ENCODE data around the gene KPNA3. TPM values are rescaled to one million over a fixed set of nuclear protein-coding genes. Genes with fewer than 3 reads are reported as not detected.

KPNA3 gene, protein sequence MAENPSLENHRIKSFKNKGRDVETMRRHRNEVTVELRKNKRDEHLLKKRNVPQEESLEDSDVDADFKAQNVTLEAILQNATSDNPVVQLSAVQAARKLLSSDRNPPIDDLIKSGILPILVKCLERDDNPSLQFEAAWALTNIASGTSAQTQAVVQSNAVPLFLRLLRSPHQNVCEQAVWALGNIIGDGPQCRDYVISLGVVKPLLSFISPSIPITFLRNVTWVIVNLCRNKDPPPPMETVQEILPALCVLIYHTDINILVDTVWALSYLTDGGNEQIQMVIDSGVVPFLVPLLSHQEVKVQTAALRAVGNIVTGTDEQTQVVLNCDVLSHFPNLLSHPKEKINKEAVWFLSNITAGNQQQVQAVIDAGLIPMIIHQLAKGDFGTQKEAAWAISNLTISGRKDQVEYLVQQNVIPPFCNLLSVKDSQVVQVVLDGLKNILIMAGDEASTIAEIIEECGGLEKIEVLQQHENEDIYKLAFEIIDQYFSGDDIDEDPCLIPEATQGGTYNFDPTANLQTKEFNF
- total RNA-seq = 10 to 100 TPM; 35.3 to 47.9 TPM

DNA sequence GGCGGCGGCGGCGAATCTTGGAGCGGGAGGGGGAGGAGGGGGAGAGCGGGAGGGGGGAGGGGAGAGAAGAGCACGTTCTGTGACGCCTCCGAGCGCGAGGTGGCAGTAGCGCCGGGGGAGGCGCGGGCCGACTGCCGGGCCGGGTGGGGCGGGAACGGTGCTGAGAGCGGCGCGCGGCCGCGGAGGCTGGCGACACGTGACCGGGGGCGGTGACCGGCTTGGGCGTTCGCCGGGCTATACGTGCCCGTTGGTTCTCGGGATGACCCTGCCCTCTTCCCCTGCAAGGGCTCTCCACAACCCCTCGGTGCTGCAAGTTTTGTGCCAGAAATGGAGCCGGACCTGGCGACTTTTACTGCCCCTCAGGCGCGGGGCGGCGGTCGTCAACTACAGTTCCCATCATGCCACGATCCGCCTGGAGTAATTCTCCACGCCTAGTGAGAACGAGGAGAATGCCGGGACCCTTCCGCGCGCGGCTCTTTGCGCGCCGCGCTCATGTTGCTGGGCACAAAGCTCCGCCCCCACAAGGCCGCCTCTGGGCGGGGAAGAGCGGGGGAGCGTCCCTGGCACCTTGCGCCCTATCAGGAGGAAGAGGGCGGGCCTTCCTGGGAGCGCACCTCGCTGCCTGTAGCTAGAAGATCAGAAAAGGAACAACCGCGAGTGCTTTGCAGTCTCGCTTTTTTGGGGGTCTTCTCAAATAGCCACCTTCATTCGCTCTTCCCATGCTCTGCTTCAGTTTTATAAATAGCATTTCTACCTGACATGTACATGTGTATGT, at the start of gene KPNA3:
KPNA3 (minus strand) TSS at position 133 of the 775 bp plus-strand sequence. CDS start 176 bp downstream, outside the sequence.
- Mint-ChIP-seq H3K27ac (peak within 1 kb of the TSS; percentile 96), H3K36me3 (peaks cover 19% of the 10 kb centered on the region), H3K4me1 (peaks cover 30% of the 10 kb centered on the region), H3K4me3 (peak within 1 kb of the TSS; percentile 83), H3K27me3 (peaks cover 3% of the 10 kb centered on the region), H3K9me3 (ENCODE audit: low read depth) (no peaks in the 10 kb centered on the region)
- CTCF ChIA-PET = interaction anchor here (0.7 to 1.8 kb wide), 8 partner anchors 10 to 296 kb away, joined by 3 to 6 read pairs (median 3); partner anchors contain the start of gene SPRYD7
- DNase-seq (peak; percentile 97), ATAC-seq (peak; percentile 93)

- CTCF ChIA-PET = no interaction called here
- Mint-ChIP-seq H3K27ac (no peak overlapping the region), H3K27me3 (no peaks in the 10 kb centered on the region), H3K9me3 (ENCODE audit: low read depth) (no peaks in the 10 kb centered on the region), H3K4me1 (no peaks in the 10 kb centered on the region), H3K4me3 (no peak overlapping the region), H3K36me3 (no peaks in the 10 kb centered on the region)
- no peak for ATAC-seq
- DNase-seq = no peak
These were observed 49.5 kb upstream of the KPNA3 start for GRCh38 chr13:49841964-49842363.

- CTCF ChIA-PET = no interaction called here
- Mint-ChIP-seq H3K36me3 (no peaks in the 10 kb centered on the region), H3K4me1 (no peaks in the 10 kb centered on the region), H3K27ac (no peak overlapping the region), H3K27me3 (no peaks in the 10 kb centered on the region), H3K4me3 (no peak overlapping the region), H3K9me3 (ENCODE audit: low read depth) (no peaks in the 10 kb centered on the region)
- ATAC-seq (no peak), DNase-seq (no peak)
These were observed 48.2 kb upstream of the KPNA3 start for GRCh38 chr13:49840675-49841074.

DNA sequence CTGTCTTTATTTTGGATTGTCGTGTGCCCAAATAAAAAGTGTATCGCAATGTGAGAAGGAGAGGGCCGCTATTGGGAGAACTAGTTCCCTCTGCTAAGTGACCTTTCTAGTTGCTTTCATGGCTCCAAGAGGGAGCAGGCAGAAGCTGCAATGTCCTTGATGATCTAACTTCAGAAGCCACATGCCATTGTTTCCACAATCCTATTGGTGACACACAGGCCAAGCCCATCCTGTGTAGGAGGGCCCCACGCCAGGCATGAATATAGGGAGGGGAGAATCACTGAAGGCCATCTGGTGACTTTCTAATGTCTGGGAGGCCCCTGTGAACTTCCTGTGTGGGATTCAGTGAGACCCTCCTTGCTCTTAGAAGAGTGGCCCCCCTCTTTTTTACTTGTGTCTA, 47.8 kb upstream of the KPNA3 start:
- Mint-ChIP-seq H3K4me3 (no peak overlapping the region), H3K9me3 (ENCODE audit: low read depth) (no peaks in the 10 kb centered on the region), H3K27me3 (no peaks in the 10 kb centered on the region), H3K27ac (no peak overlapping the region), H3K36me3 (no peaks in the 10 kb centered on the region), H3K4me1 (no peaks in the 10 kb centered on the region)
- CTCF ChIA-PET = no interaction called here
- DNase-seq = no peak
- ATAC-seq = no peak

DNA sequence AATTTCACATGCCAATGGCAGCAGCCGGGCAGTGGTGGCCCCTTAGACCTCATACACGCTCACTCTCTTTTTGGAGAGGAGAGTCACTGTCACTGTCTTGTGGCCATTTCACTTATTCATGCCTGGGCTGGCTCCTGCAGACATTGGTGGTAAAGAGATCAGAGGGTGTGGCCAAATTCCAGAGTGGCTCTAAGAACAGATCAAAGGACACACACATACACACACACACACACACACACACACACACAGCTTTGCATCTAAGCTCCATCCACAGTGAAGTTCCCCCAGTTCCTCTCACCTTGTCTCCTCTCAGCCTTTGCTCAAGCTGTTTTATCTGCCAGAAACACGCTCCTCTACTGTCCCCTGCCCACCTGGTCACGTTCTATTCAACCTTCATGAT, 46.5 kb upstream of the KPNA3 start:
- Mint-ChIP-seq H3K9me3 (ENCODE audit: low read depth) (no peaks in the 10 kb centered on the region), H3K4me3 (no peak overlapping the region), H3K36me3 (no peaks in the 10 kb centered on the region), H3K27me3 (no peaks in the 10 kb centered on the region), H3K4me1 (no peaks in the 10 kb centered on the region), H3K27ac (no peak overlapping the region)
- CTCF ChIA-PET = no interaction called here
- DNase-seq (no peak), ATAC-seq (no peak)

- DNase-seq = no peak
- no peaks in the 10 kb centered on the region for H3K4me1 Mint-ChIP-seq
- H3K27me3 Mint-ChIP-seq = peaks cover 6% of the 10 kb centered on the region
- H3K4me3 Mint-ChIP-seq = no peak overlapping the region
- ATAC-seq = no peak
- no peak overlapping the region for H3K27ac Mint-ChIP-seq
- no peaks in the 10 kb centered on the region for H3K9me3 Mint-ChIP-seq (ENCODE audit: low read depth)
- no peaks in the 10 kb centered on the region for H3K36me3 Mint-ChIP-seq
- CTCF ChIA-PET = no interaction called here
These were observed 44.0 kb upstream of the KPNA3 start for GRCh38 chr13:49836516-49836915.

- Mint-ChIP-seq H3K9me3 (ENCODE audit: low read depth) (peaks cover 4% of the 10 kb centered on the region), H3K27ac (no peak overlapping the region), H3K27me3 (peaks cover 10% of the 10 kb centered on the region), H3K36me3 (peaks cover 2% of the 10 kb centered on the region), H3K4me3 (no peak overlapping the region), H3K4me1 (no peaks in the 10 kb centered on the region)
- no peak for DNase-seq
- ATAC-seq = no peak
- CTCF ChIA-PET = no interaction called here
These were observed 40.9 kb upstream of the KPNA3 start for GRCh38 chr13:49833402-49833801.

DNA sequence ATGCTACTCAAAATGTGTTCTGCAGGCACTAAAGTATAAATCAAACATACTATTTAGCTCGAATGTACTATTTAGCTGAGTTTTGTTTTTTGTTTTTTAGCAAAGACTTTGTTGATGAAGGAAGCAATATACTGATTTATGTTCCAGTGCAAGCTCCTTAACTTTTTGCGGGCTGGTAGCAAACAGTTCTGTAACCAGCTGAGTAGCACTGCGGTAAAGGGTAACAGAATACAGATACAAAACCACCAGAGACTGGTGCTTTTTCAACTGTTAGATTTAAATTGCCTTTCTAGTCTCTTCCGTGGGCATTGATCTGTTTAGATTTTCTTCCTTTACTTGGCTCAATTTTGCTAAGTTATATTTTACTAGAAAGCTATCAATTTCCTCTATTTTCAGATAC, 39.0 kb upstream of the KPNA3 start:
- Mint-ChIP-seq H3K36me3 (peaks cover 2% of the 10 kb centered on the region), H3K4me1 (no peaks in the 10 kb centered on the region), H3K9me3 (ENCODE audit: low read depth) (peaks cover 4% of the 10 kb centered on the region), H3K4me3 (no peak overlapping the region), H3K27me3 (peaks cover 10% of the 10 kb centered on the region), H3K27ac (no peak overlapping the region)
- no peak for DNase-seq
- no peak for ATAC-seq
- CTCF ChIA-PET = no interaction called here

DNA sequence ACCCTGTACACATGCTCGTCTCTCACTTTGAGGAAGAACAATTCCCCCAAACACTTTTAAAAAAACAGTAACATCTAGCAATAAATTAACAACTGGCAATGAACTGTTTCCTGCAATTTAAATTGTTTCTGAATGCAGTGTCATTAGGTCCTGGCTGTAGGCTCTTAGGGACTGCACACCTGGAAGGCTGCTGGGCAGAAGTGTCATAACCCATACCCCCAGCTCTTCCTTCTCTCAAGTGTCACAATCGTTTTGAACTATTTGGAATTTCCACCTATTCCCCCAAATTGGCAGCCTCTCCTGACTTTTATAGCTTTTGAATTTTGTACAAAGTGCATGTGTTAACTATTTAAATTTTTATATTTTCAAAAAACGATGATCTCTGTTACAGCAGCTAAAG, 38.2 kb upstream of the KPNA3 start:
- no peak for ATAC-seq
- H3K27me3 Mint-ChIP-seq = peaks cover 10% of the 10 kb centered on the region
- no peak overlapping the region for H3K27ac Mint-ChIP-seq
- peaks cover 4% of the 10 kb centered on the region for H3K9me3 Mint-ChIP-seq (ENCODE audit: low read depth)
- H3K4me3 Mint-ChIP-seq = no peak overlapping the region
- CTCF ChIA-PET = no interaction called here
- no peak for DNase-seq
- H3K36me3 Mint-ChIP-seq = peaks cover 2% of the 10 kb centered on the region
- H3K4me1 Mint-ChIP-seq = no peaks in the 10 kb centered on the region

GRCh38 chr13:49829715-49830114, 37.2 kb upstream of the KPNA3 start:
- Mint-ChIP-seq H3K4me1 (no peaks in the 10 kb centered on the region), H3K27ac (no peak overlapping the region), H3K4me3 (no peak overlapping the region), H3K27me3 (peaks cover 13% of the 10 kb centered on the region), H3K36me3 (peaks cover 2% of the 10 kb centered on the region), H3K9me3 (ENCODE audit: low read depth) (peaks cover 4% of the 10 kb centered on the region)
- CTCF ChIA-PET = no interaction called here
- no peak for ATAC-seq
- no peak for DNase-seq

DNA sequence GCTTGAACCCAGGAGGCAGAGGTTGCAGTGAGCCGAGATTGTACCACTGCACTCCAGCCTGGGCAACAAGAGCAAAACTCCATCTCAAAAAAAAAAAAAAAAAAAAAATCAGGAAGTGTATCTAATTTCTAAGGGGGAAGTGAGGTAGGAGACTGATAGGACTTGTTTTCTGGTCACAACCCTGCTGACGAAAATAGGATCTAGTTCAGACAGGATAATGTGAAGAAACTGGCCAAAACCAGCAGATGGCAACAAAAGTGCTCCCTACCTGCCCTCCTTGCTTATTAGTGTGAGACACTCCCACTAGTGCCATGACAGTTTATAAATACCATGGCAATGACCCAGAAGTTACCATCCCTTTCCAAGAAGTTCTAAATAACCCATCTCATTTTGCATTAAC, 36.0 kb upstream of the KPNA3 start:
- Mint-ChIP-seq H3K27me3 (peaks cover 18% of the 10 kb centered on the region), H3K27ac (no peak overlapping the region), H3K36me3 (peaks cover 2% of the 10 kb centered on the region), H3K9me3 (ENCODE audit: low read depth) (peaks cover 4% of the 10 kb centered on the region), H3K4me3 (no peak overlapping the region), H3K4me1 (no peaks in the 10 kb centered on the region)
- CTCF ChIA-PET = no interaction called here
- ATAC-seq = no peak
- no peak for DNase-seq

DNA sequence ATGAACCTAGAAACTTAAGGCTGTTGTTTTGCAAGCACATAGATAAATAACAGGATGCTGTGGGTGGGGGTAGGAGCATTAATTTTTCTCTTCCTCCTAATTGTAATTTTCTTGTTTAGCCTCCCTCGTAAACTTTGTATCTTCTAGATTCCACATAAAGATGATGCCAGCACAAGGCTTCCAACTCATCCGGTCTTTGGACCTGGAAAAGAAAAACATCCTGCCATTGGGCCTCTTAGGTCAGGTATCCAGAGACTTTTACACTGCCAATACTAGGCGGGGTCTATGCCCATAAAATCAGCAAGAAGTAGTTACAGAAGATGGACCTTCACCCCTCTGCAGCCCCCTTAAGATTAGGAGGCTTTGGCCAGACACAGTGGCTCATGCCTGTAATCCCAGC, 35.4 kb upstream of the KPNA3 start:
- H3K4me3 Mint-ChIP-seq = no peak overlapping the region
- H3K27me3 Mint-ChIP-seq = peaks cover 18% of the 10 kb centered on the region
- peaks cover 2% of the 10 kb centered on the region for H3K36me3 Mint-ChIP-seq
- H3K9me3 Mint-ChIP-seq (ENCODE audit: low read depth) = peaks cover 4% of the 10 kb centered on the region
- DNase-seq = no peak
- ATAC-seq = no peak
- no peaks in the 10 kb centered on the region for H3K4me1 Mint-ChIP-seq
- H3K27ac Mint-ChIP-seq = no peak overlapping the region
- CTCF ChIA-PET = no interaction called here

DNA sequence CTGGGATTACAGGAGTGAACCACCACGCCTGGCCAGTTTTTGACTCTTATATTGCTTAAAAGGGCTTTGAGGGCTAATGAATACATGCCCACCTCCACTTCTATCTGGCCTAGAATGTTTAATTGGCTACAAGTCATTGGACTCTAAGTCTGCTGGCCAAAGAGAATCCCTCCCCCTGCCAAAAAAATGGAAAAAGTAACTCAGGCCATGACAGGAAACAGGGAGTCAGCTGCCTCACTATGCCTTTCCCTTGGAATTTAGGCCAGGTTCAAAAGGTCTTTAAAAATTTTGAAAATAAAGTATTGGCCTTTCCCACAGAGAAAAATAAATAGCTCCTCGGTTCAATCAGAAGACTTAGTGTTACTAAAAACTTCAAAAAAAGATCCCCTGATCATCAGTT, 34.9 kb upstream of the KPNA3 start:
- Mint-ChIP-seq H3K4me1 (no peaks in the 10 kb centered on the region), H3K27ac (no peak overlapping the region), H3K27me3 (peaks cover 15% of the 10 kb centered on the region), H3K9me3 (ENCODE audit: low read depth) (peaks cover 4% of the 10 kb centered on the region), H3K4me3 (no peak overlapping the region), H3K36me3 (peaks cover 2% of the 10 kb centered on the region)
- CTCF ChIA-PET = no interaction called here
- ATAC-seq (no peak), DNase-seq (no peak)

Measured in activated CD8-positive, alpha-beta memory T cell treated with anti-CD3 and anti-CD28 coated beads, Interleukin-2, amount 10 ng/mL, durations not matched to agents 7 days and 5 days (primary cell).